ENCODE data around the gene B4GALT2. TPM values are rescaled to one million over a fixed set of nuclear protein-coding genes. Genes with fewer than 3 reads are reported as not detected.

The B4GALT2 gene
- total RNA-seq, 2 experiments from 2014 or later = 0.57 to 1.4 TPM

- POLR2A ChIA-PET = no interaction called here
- Histone ChIP-seq H2AFZ (ENCODE audit: low read length) (no peak overlapping the region), H3K36me3 (ENCODE audit: insufficient read depth, low read length) (peaks cover 7% of the 10 kb centered on the region; the same call in 1 of the 2 replicates), H3K4me2 (ENCODE audit: low read length) (no peak overlapping the region), H3K4me3 (ENCODE audit: low read depth, low read length, poor library complexity, severe bottlenecking) (no peak overlapping the region), H3K9me3 (ENCODE audit: low read length) (no peaks in the 10 kb centered on the region), H3K27ac (ENCODE audit: low read depth, low read length, poor library complexity, severe bottlenecking) (no peak overlapping the region), H3K9me2 (ENCODE audit: insufficient read depth, low read length) (no peaks in the 10 kb centered on the region), H3K4me1 (ENCODE audit: insufficient read depth, low read length, poor library complexity, severe bottlenecking) (peaks cover 12% of the 10 kb centered on the region), H3K79me2 (ENCODE audit: insufficient read depth, low read depth, low read length) (peaks cover 3% of the 10 kb centered on the region; the same call in 1 of the 2 replicates), H4K20me1 (ENCODE audit: insufficient read depth, low read length) (no peaks in the 10 kb centered on the region)
- no peak for DNase-seq (ENCODE audit: low spot score)
- CTCF ChIA-PET (ENCODE audit: unreplicated experiment) = interaction anchor here (0.6 kb wide), 1 partner anchor 184 kb away, joined by 3 read pairs; no protein-coding TSS in a partner anchor
- no peak for TF ChIP-seq EZH2phosphoT487 (IDR thresholded peaks at IDR 0.05; ENCODE audit: borderline replicate concordance, low read depth, low read length)
- TF ChIP-seq CTCF (conservative IDR thresholded peaks at IDR 0.05; ENCODE audit: low read length) = no peak
- BruUV-seq (replicated peaks) = TSS peak; percentile 28
- intact Hi-C loops (cut with micrococcal nuclease; ENCODE audit: unreplicated experiment) = no loop called here
Observed at GRCh38 chr1:43942411-43942810, 36.6 kb upstream of the B4GALT2 start.

DNA sequence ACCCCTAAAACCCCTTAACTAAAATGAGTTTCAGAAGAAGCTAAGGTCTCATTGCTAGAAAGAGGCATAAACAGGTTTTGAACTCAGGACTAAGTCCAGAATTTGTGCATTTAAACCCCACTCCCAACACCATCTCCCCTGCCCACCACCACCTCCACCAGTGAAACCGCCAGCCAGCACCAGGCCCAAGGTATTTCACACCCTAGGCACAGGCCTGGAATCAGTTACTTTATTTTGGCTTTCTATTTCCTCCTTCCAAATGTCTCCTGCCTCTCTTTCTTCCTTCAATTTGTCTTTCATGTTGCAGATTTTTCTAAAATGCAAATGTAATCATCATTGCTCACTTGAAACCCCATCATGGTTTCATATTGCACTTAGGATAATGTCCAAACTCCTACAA, 34.1 kb upstream of the B4GALT2 start:
- no peak overlapping the region for H3K4me3 ChIP-seq (ENCODE audit: low read depth, low read length, poor library complexity, severe bottlenecking)
- POLR2A ChIA-PET = interaction anchor here (0.6 to 0.9 kb wide), 2 partner anchors 113 to 293 kb away, joined by 3 to 4 read pairs; no protein-coding TSS in a partner anchor

More for the DNA sequence above, 34.1 kb upstream of the B4GALT2 start:
- TF ChIP-seq CTCF (conservative IDR thresholded peaks at IDR 0.05; ENCODE audit: low read length) (no peak), EZH2phosphoT487 (IDR thresholded peaks at IDR 0.05; ENCODE audit: borderline replicate concordance, low read depth, low read length) (no peak)
- no peaks in the 10 kb centered on the region for H3K9me3 ChIP-seq (ENCODE audit: low read length)
- peaks cover 22% of the 10 kb centered on the region for H3K4me1 ChIP-seq (ENCODE audit: insufficient read depth, low read length, poor library complexity, severe bottlenecking)
- BruUV-seq (replicated peaks) = no TSS peak
- H4K20me1 ChIP-seq (ENCODE audit: insufficient read depth, low read length) = no peaks in the 10 kb centered on the region
- intact Hi-C loops (cut with micrococcal nuclease; ENCODE audit: unreplicated experiment) = no loop called here
- H3K79me2 ChIP-seq (ENCODE audit: insufficient read depth, low read depth, low read length) = peaks cover 3% of the 10 kb centered on the region; the same call in 1 of the 2 replicates
- no peaks in the 10 kb centered on the region for H3K9me2 ChIP-seq (ENCODE audit: insufficient read depth, low read length)
- H3K36me3 ChIP-seq (ENCODE audit: insufficient read depth, low read length) = peaks cover 9% of the 10 kb centered on the region; the same call in 1 of the 2 replicates
- CTCF ChIA-PET (ENCODE audit: unreplicated experiment) = interaction anchor here (0.6 to 1.7 kb wide), 2 partner anchors 14 to 107 kb away, joined by 3 to 4 read pairs; no protein-coding TSS in a partner anchor
- no peak for DNase-seq (ENCODE audit: low spot score)
- H2AFZ ChIP-seq (ENCODE audit: low read length) = no peak overlapping the region
- peak overlapping the region; percentile 91; the same call in 1 of the 2 replicates for H3K4me2 ChIP-seq (ENCODE audit: low read length)
- H3K27ac ChIP-seq (ENCODE audit: low read depth, low read length, poor library complexity, severe bottlenecking) = no peak overlapping the region
